GM12872 (cell line): ENCODE data around the gene GUCA1A.

Experiments used
- CTCF ChIP-seq: IDR thresholded peaks from 3 replicates; pipeline ENCODE4 v1.5.1; 2011; ENCODE audit warnings: low read depth, mild to moderate bottlenecking, low read length, moderate library complexity; ENCODE audit not compliant: insufficient read depth

Gene GUCA1A

GRCh38 chr6:42148058-42148457 lies 25.1 kb upstream of the GUCA1A start:
- no peak for TF ChIP-seq CTCF

GRCh38 chr6:42150254-42150653 lies 22.9 kb upstream of the GUCA1A start:
- TF ChIP-seq CTCF = no peak

GRCh38 chr6:42152024-42152423 lies 21.1 kb upstream of the GUCA1A start:
- TF ChIP-seq CTCF = no peak

- no peak for TF ChIP-seq CTCF
Observed at GRCh38 chr6:42153921-42154320, 19.2 kb upstream of the GUCA1A start.

GRCh38 chr6:42154461-42155209 lies 18.5 kb upstream of the GUCA1A start:
- TF ChIP-seq CTCF = no peak

- TF ChIP-seq CTCF = no peak
Observed at GRCh38 chr6:42155293-42155692, 17.9 kb upstream of the GUCA1A start.

- no peak for TF ChIP-seq CTCF
Observed at GRCh38 chr6:42156638-42157037, 16.5 kb upstream of the GUCA1A start.
